Measurements from ENCODE around the gene LNX1.

Gene LNX1

DNA sequence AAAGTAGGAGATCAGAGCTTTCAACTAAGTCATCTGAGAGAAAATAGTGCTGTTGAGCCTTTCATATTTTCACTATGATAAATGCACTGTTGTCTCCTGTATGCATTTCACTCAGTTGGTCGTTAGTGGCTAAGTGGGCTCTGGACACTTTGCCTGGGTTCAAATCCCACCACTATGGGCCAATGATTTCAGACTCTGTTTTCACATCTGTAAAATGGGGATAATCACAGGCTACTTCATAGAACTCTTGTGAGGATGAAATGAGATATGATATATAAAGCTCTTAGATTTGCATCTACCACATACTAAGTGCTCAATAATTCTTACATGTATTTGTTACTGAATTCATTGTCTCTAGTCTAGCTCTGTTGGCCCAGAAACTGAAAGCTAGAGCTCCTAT, 16.8 kb downstream of the LNX1 start:
- DNase-seq (ENCODE audit: low spot score in 2 of 2) (no peak), ATAC-seq (ENCODE audit: low read depth) (no peak)
- no peak overlapping the region for H3K4me3 Mint-ChIP-seq
- H3K36me3 Mint-ChIP-seq = no peaks in the 10 kb centered on the region
- H3K4me1 Mint-ChIP-seq = no peaks in the 10 kb centered on the region
- H3K27ac Mint-ChIP-seq = no peak overlapping the region
- H3K27me3 Mint-ChIP-seq = no peaks in the 10 kb centered on the region
- H3K9me3 Mint-ChIP-seq = no peaks in the 10 kb centered on the region

DNA sequence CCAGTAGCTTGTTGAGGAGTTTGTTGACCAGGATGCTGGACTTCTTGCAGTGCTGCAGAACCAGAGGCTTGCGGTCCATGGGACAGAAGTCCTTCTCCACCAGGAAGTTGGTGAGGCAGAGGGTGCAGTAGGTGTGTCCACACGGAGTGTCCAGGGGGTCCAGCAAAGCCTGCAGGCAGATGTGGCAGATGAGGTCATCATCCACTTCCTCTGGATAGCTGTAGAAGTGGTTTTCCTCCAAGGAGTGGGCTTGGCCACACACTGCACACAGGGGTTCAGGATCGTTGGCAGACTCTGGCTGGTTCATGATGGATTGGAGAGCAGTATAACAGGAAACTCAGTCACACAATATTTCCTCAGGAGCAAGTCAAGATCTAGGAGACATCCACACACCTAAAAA, 17.6 kb downstream of the LNX1 start:
- no peak overlapping the region for H3K27ac Mint-ChIP-seq

DNA sequence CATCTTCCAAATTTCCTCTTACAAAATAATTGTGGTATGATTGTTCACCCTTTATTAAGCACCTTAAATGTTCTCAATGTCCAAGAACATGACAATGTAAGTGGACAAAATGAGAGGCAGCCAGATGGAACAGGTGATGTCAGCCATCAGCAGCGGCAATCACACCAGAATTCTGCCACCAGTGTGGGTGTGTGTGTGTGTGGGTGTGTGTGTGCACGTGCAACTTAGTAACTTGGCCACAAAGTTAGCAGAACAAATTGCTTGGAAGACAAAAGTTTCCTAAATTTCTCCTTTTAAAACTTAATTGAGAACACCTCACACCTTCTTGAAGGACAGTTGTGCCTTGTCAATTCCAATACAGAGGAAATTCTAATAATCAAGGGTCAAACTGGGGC, 18.7 kb downstream of the LNX1 start:
- no peaks in the 10 kb centered on the region for H3K36me3 Mint-ChIP-seq
- H3K9me3 Mint-ChIP-seq = no peaks in the 10 kb centered on the region
- DNase-seq (ENCODE audit: low spot score in 2 of 2) (no peak), ATAC-seq (ENCODE audit: low read depth) (no peak)
- no peaks in the 10 kb centered on the region for H3K4me1 Mint-ChIP-seq
- no peaks in the 10 kb centered on the region for H3K27me3 Mint-ChIP-seq
- H3K27ac Mint-ChIP-seq = no peak overlapping the region
- H3K4me3 Mint-ChIP-seq = no peak overlapping the region

More for the DNA sequence above, 17.6 kb downstream of the LNX1 start:
- Mint-ChIP-seq H3K4me1 (no peaks in the 10 kb centered on the region), H3K4me3 (no peak overlapping the region), H3K9me3 (no peaks in the 10 kb centered on the region), H3K27me3 (no peaks in the 10 kb centered on the region), H3K36me3 (no peaks in the 10 kb centered on the region)
- DNase-seq (ENCODE audit: low spot score in 2 of 2) = no peak
- no peak for ATAC-seq (ENCODE audit: low read depth)

DNA sequence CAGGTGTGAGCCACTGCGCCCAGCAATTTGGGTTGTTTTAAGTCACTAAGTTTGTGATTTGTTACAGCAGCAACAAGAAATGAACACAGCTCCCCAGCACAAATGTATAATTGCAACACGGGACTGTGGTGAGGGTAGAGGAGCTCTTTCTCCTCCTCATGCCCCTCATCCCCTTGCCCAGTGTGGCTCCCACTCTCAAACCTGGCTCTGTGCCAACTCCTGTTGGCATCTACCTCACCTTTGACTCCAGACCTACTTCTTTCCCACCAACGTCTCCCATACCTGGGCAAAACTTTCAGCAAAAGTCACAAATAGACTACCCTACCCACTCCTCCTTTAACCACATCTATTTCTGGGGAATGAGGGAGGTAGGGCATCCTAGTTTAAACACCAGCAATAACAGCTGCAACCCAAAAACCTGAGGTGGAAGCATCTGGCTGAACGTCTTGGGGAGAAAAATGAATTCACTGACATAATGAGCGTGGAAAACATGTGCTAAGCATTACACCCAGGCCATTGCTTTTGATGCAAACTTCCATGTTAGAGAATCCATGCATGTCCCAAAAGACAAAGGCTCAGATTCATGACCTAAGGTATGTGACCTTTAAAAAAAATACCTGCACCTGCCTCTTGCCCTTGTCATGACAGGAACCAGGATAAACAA, 19.2 kb downstream of the LNX1 start:
- Mint-ChIP-seq H3K27ac (no peak overlapping the region), H3K36me3 (no peaks in the 10 kb centered on the region), H3K4me3 (no peak overlapping the region), H3K4me1 (no peaks in the 10 kb centered on the region), H3K27me3 (no peaks in the 10 kb centered on the region), H3K9me3 (no peaks in the 10 kb centered on the region)
- no peak for ATAC-seq (ENCODE audit: low read depth)
- DNase-seq (ENCODE audit: low spot score in 2 of 2) = no peak

DNA sequence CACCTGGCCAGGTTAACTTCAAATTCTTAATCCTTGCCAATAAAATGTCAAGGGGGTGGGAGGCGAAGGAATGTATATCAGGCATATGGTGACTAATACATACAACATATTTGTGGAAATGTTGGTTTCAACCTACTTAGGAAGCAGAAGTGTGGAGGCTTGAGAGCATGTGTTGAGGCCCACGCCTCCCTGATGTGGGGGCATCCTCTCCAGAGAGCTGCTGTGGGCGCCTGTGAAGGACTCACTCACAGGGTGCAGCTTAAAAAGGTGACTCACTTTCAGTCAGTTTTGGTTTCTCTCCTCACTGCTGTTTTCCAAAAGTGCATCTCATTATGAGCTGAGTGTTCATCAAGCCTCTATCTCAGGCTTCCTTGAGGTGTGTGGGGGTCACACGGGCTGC, 27.5 kb downstream of the LNX1 start:
- ATAC-seq (ENCODE audit: low read depth) (no peak), DNase-seq (ENCODE audit: low spot score in 2 of 2) (no peak)
- H3K36me3 Mint-ChIP-seq = no peaks in the 10 kb centered on the region
- no peak overlapping the region for H3K27ac Mint-ChIP-seq
- no peaks in the 10 kb centered on the region for H3K9me3 Mint-ChIP-seq
- no peak overlapping the region for H3K4me3 Mint-ChIP-seq
- H3K4me1 Mint-ChIP-seq = no peaks in the 10 kb centered on the region
- peaks cover 7% of the 10 kb centered on the region for H3K27me3 Mint-ChIP-seq

DNA sequence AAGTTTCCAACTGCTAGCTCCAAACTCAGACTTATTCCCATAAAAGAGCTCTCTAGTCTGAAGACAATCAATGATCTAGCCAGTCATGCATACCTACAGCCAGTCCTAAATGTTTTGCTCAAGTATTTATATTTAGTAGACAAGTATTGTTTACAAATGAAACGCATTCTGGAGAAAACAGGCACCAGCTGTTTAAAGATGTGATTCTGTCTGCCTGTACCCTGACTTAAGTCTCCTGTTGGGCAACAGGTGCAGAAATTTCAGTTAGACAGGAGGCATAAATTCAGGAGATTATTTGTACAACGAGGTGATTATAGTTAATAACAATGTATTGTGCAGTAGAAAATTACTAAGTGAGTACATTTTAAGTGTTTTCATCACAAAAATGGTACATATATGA, 28.9 kb downstream of the LNX1 start:
- Mint-ChIP-seq H3K9me3 (no peaks in the 10 kb centered on the region), H3K36me3 (no peaks in the 10 kb centered on the region), H3K27ac (no peak overlapping the region), H3K4me1 (no peaks in the 10 kb centered on the region), H3K4me3 (no peak overlapping the region), H3K27me3 (peaks cover 11% of the 10 kb centered on the region)
- DNase-seq (ENCODE audit: low spot score in 2 of 2) (no peak), ATAC-seq (ENCODE audit: low read depth) (no peak)

DNA sequence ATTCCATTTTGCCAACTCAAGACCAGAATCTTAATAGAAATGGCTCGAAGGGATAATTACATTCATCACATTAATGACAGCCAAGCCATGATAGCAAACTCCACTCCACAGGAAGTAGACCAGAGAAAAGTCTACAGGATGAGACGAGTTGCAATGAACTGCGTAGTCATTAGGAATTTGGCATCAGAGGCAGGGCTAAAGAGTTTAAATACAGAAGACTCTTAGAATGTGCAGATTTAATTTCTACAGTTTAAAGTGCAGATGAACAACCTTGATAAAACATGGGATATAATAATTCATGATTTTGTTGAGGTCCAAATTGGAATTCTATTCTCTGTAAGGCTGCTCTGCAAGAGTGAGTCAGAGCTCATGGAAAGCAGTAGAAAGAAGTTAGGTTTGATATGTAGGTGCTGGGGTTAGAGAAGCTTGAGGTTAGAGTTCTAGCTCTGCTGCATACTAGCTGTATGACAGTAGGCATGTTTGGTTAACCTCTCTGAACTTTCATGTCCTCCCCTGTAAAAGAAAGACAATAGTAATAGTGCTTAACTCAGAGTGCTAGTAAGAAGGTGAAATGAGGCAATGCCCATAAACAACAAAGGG, 32.2 kb downstream of the LNX1 start:
- no peak for ATAC-seq (ENCODE audit: low read depth)
- Mint-ChIP-seq H3K27ac (no peak overlapping the region), H3K27me3 (peaks cover 8% of the 10 kb centered on the region), H3K4me1 (no peaks in the 10 kb centered on the region), H3K4me3 (no peak overlapping the region), H3K36me3 (no peaks in the 10 kb centered on the region), H3K9me3 (no peaks in the 10 kb centered on the region)
- no peak for DNase-seq (ENCODE audit: low spot score in 2 of 2)

DNA sequence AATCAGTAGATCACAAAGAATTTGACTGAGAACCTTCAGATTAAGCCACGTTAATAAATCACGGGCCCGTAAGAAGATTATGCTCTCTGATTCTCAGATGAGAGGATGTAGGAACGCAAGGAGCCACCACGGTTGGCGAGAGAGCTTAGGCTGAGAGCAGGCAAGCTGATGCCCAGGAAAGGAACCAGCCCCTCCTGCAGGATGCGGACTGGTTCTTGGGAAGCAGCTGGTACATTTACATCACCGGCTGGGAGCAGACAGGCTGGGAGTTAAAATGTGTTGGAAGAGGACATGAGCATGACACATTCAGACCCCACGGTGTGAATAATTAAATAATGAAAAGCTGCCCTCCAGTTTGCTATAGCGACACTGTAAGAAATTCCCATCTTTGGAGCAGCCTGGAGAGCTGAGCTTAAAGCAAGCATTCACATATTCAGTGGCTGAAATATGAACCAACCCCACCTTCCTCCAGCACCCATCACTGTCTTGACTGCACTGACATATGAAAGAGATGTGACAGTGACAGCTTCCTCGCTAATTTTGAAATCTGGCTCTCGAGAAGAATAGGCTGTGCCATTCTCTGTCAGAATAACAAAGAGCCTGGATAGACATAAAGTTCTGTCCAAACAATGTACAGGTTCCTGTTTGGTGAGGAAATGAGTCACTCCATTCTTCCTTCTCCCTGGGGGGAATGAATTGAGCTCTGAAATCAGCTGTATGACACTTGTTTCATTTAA, 33.1 kb downstream of the LNX1 start:
- Mint-ChIP-seq H3K36me3 (no peaks in the 10 kb centered on the region), H3K9me3 (no peaks in the 10 kb centered on the region), H3K27ac (no peak overlapping the region), H3K27me3 (peaks cover 8% of the 10 kb centered on the region), H3K4me3 (no peak overlapping the region), H3K4me1 (no peaks in the 10 kb centered on the region)
- ATAC-seq (ENCODE audit: low read depth) (no peak), DNase-seq (ENCODE audit: low spot score in 2 of 2) (no peak)

DNA sequence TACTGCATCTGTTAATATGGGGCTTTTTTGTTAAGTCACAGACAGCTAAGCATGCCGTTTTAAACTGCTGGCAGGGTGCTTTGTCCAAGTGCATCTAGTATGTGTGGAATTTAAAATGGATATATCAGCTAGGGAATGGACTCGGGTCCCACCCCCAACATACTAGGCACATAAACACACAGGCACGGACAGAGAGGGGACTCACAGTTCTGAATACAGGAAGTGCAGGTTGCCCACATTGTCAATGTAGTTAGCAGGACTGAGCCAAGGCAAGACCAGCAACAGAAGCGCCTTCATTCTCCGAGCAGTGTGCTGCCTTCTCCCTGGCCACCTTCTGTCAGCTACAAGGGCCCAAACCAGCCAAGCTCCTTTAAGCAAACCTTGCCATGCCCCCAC, 33.6 kb downstream of the LNX1 start:
- no peaks in the 10 kb centered on the region for H3K4me1 Mint-ChIP-seq
- peaks cover 8% of the 10 kb centered on the region for H3K27me3 Mint-ChIP-seq
- H3K9me3 Mint-ChIP-seq = no peaks in the 10 kb centered on the region

DNA sequence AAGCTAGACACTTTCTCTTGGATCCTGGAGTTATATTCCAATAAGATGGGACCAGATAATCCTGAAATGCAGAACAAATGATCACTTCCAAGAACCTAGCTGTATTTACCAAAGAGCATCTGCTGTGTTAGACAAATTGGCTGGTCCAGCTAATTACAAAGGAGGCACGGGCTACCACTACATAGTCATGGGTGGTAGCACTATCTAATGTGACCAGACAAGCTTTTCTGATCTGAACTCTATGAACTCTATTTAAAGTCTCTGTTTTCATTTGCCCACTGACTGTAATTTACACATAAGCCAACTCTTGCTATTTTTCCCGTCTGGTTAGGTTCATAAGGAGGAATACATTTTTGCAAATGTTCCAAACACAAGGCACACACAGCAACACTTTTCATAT, 34.6 kb downstream of the LNX1 start:
- Mint-ChIP-seq H3K27me3 (peaks cover 8% of the 10 kb centered on the region), H3K4me1 (no peaks in the 10 kb centered on the region), H3K4me3 (no peak overlapping the region), H3K9me3 (peaks cover under 1% of the 10 kb centered on the region), H3K36me3 (no peaks in the 10 kb centered on the region), H3K27ac (no peak overlapping the region)
- ATAC-seq (ENCODE audit: low read depth) = no peak
- no peak for DNase-seq (ENCODE audit: low spot score in 2 of 2)

More for the DNA sequence above, 33.6 kb downstream of the LNX1 start:
- no peak overlapping the region for H3K27ac Mint-ChIP-seq
- DNase-seq (ENCODE audit: low spot score in 2 of 2) (no peak), ATAC-seq (ENCODE audit: low read depth) (no peak)
- no peak overlapping the region for H3K4me3 Mint-ChIP-seq
- no peaks in the 10 kb centered on the region for H3K36me3 Mint-ChIP-seq

DNA sequence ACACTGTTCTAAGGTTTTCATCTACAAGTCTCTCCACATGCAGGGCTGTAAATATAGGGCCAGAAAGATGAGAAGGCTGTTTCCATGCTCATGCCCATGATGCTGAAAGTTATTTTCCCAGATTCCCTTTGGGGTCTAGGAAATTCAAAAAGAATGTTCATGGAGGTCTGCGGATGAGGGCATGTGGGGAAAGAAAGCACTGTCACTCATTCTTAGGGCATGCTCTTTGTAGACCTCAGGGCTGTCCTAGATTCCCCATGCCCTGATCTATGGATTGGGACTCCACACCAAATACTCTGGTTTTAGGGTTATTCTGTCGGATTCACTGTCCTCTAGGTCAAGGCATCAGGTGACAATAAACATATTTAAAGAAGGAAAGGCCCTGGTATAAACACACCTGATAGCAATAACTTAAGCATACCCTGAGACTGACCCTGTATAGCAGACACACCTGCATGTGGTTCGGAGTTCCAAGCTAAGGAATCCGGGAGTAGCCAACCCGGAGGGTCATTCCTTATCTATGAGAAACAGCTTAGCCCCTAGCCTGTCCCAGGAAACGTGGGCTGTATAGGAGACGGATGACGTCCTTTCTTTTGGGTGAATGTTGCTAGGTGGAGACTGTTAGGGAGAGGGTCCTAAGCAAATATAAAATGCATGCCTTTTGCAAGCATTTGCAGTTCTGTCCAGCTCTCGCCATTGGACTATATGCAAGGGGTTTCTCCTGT, 37.6 kb downstream of the LNX1 start:
- H3K9me3 Mint-ChIP-seq = peaks cover 3% of the 10 kb centered on the region
- ATAC-seq (ENCODE audit: low read depth) (no peak), DNase-seq (ENCODE audit: low spot score in 2 of 2) (no peak)
- peaks cover 6% of the 10 kb centered on the region for H3K27me3 Mint-ChIP-seq
- no peaks in the 10 kb centered on the region for H3K36me3 Mint-ChIP-seq
- H3K4me3 Mint-ChIP-seq = no peak overlapping the region
- no peak overlapping the region for H3K27ac Mint-ChIP-seq
- no peaks in the 10 kb centered on the region for H3K4me1 Mint-ChIP-seq

DNA sequence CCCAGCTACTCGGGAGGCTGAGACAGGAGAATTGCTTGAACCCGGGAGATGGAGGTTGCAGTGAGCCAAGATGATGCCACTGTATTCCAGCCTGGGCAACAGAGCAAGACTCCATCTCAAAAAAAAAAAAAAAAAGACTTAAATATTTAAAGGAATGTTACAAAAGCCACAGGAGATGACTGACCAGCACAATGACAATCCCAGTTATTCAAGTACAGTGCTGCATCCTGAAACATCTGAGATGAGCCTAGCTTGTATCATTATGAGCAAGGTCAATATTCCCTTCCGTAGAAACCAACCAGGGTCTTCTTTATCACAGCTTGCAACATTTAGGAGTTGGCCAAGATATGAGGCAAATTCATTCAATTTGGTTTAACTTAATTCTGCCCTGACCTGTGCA, 38.6 kb downstream of the LNX1 start:
- Mint-ChIP-seq H3K27me3 (peaks cover 2% of the 10 kb centered on the region), H3K9me3 (peaks cover 6% of the 10 kb centered on the region), H3K27ac (no peak overlapping the region), H3K4me1 (no peaks in the 10 kb centered on the region), H3K4me3 (no peak overlapping the region), H3K36me3 (no peaks in the 10 kb centered on the region)
- DNase-seq (ENCODE audit: low spot score in 2 of 2) (no peak), ATAC-seq (ENCODE audit: low read depth) (no peak)

DNA sequence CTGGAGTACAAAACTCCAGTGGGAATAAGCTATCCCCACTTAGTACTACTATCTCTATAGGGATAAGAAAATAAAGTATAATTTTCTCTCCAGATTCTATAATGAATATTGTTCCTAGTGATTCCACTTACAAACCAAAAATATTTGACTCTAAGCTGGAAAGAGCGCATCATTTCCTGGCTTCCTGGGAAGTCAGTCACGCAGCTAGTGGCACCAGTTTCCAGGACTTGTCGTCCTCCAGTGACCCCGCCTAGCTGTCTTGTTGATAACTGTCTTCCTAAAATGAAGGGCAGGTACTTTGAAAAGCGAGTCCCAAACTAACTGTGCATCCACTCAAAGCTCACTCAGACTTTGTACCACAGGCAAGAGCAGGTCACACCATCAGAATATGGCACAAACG, 39.3 kb downstream of the LNX1 start:
- H3K27ac Mint-ChIP-seq = no peak overlapping the region
- H3K4me1 Mint-ChIP-seq = no peaks in the 10 kb centered on the region
- peaks cover 6% of the 10 kb centered on the region for H3K27me3 Mint-ChIP-seq
- H3K4me3 Mint-ChIP-seq = no peak overlapping the region
- DNase-seq (ENCODE audit: low spot score in 2 of 2) (no peak), ATAC-seq (ENCODE audit: low read depth) (no peak)
- no peaks in the 10 kb centered on the region for H3K36me3 Mint-ChIP-seq
- H3K9me3 Mint-ChIP-seq = peaks cover 6% of the 10 kb centered on the region

DNA sequence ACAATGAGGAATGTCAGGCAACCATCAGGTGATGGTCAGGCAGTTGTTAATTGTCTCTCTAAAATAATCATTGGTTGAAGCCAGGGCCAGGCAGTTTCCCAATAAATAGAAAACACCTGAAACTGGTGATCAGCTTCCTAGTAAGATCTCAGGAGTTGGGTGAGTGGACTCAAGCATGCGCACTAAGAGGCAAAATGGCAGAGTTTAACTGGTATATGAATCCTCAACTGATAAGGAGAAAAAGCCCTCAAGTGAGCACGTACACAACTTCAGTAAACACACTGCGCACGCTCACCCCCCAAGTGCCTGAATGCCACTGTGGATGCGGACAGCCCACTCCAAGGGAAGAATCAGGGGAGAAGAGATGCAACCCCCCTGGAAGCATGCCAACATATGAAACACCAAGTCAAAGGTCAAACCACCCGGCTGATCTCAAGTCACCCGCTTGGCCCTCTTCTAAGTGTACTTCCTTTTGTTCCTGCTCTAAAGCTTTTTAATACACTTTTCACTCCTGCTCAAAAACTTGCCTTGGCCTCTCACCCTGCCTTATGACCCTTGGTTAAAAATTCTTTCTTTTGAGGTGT, 39.9 kb downstream of the LNX1 start:
- Mint-ChIP-seq H3K9me3 (peaks cover 6% of the 10 kb centered on the region), H3K4me1 (no peaks in the 10 kb centered on the region), H3K4me3 (no peak overlapping the region), H3K27me3 (peaks cover 9% of the 10 kb centered on the region), H3K36me3 (no peaks in the 10 kb centered on the region), H3K27ac (no peak overlapping the region)
- DNase-seq (ENCODE audit: low spot score in 2 of 2) (no peak), ATAC-seq (ENCODE audit: low read depth) (no peak)
